Activated CD8-positive, alpha-beta memory T cell treated with anti-CD3 and anti-CD28 coated beads for 24 hours (primary cell): ENCODE measurements around the gene SLC36A4.
"Not testable (repeated sequence)": the region's sequence is repeated elsewhere in the genome, so short reads cannot be mapped to it uniquely, and the experiment has no call there.

ENCODE experiments used
- DNase-seq: peaks from one replicate; pipeline ENCODE4 v3.0.0-alpha.2; 2020

The SLC36A4 gene

GRCh38 chr11:93117565-93117964, 80.2 kb downstream of the SLC36A4 start:
- DNase-seq = no peak

- no peak for DNase-seq
Measured at GRCh38 chr11:93116641-93117441, 81.0 kb downstream of the SLC36A4 start.

- no peak for DNase-seq
Measured at GRCh38 chr11:93114304-93114703, 83.5 kb downstream of the SLC36A4 start.

GRCh38 chr11:93113824-93114223, 84.0 kb downstream of the SLC36A4 start:
- no peak for DNase-seq

GRCh38 chr11:93111147-93111546, 86.6 kb downstream of the SLC36A4 start:
- not testable (repeated sequence) for DNase-seq

GRCh38 chr11:93100211-93100610, 97.6 kb downstream of the SLC36A4 start:
- DNase-seq = no peak

- DNase-seq = no peak
Measured at GRCh38 chr11:93099806-93100205, 98.0 kb downstream of the SLC36A4 start.
